ENCODE data around the gene GPBP1L1.
"Not testable (repeated sequence)": the region's sequence is repeated elsewhere in the genome, so short reads cannot be mapped to it uniquely, and the experiment has no call there.

Gene GPBP1L1

GRCh38 chr1:45679123-45679522 is 7.2 kb downstream of the GPBP1L1 start:
- no peak for DNase-seq (ENCODE audit: low spot score)

DNA sequence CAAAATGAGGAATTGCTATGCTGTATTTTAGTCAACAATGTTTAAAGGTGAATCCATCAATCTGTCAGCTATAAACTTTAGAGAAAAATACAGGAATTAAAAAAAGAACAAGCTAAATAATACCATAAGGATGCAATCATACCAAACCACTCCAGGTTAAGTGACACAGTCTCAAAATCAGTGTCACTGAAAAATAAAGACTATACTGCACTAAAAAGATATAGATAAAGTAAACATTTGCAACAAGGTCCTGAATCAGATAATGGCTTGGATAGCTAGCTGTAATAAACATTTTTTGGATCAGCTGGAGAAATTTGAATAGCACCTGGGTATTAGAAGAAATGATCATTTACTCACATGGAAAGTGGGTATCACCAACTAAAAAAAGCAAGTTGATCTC is 7.8 kb downstream of the GPBP1L1 start:
- no peak for DNase-seq (ENCODE audit: low spot score)

DNA sequence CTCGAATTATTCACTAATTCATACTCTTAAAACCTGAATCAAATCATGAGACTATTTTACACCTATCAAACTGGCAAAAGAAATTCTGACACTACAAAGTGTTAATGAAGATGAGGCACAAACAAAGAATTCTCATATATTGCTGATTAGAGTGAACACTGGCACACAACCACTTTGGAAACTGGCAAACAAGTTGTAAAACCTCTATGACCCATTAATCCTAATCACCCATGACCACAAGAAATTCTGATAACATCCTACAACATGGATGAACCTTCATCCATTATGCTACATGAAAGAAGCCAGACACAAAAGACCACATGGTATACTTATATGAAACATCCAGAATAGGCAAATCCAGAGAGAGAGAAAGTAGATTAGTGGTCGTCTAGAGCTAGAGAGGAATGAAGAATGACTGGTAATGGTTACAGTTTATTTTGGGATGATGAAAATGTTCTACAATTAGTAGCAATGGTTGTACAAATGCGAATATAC is 8.5 kb downstream of the GPBP1L1 start:
- DNase-seq (ENCODE audit: low spot score), result no peak

DNA sequence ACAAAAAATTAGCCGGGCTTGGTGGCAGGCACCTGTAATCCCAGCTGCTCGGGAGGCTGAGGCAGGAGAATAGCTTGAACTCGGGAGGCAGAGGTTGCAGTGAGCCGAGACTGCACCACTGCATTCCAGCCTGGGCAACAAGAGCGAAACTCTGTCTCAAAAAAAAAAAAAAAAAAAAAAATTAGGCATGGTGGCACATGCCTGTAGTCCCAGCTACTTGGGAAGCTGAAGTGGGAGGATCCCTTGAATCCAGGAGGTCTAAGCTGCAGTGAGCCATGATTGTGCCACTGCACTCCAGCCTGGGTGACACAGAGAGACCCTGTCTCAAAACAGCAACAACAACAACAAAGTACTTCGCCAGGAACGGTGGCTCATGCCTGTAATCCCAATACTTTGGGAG is 9.8 kb downstream of the GPBP1L1 start:
- DNase-seq (ENCODE audit: low spot score), result not testable (repeated sequence)

DNA sequence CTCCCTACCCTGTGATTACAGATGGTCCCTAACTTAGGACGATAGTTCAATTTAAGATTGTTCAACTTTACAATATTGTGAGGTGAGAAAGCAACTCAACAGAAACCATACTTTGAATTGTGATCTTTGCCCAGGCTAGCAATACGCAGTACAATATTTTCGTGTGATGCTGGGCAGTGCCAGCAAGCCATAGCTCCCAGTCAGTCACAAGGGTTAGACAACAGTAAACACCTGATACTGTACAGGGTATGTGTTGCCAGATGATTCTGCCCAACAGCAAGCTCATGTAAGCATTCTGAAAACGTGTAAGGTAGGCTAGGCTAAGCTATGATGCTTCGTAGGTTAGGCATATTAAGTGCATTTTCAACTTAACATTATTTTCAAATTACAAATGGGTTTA is 11.9 kb downstream of the GPBP1L1 start:
- DNase-seq (ENCODE audit: low spot score), result no peak

DNA sequence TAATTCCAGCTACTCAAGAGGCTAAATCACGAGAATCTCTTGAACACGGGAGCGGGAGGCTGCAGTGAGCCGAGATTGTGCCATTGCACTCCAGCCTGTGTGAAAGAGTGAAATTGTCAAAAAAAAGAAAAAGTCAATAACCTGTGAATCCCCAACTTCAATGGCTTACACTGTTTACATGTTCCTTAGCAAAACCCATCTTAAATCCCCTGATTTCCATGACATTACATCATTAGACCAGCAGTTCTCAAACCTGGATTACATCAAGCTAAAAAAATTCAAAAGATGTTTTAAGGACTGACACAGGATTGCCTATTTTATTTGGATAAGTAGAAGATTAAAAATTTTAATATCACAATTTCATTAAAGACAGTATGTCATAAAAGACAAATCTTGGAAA is 12.4 kb downstream of the GPBP1L1 start:
- no peak for DNase-seq (ENCODE audit: low spot score)

DNA sequence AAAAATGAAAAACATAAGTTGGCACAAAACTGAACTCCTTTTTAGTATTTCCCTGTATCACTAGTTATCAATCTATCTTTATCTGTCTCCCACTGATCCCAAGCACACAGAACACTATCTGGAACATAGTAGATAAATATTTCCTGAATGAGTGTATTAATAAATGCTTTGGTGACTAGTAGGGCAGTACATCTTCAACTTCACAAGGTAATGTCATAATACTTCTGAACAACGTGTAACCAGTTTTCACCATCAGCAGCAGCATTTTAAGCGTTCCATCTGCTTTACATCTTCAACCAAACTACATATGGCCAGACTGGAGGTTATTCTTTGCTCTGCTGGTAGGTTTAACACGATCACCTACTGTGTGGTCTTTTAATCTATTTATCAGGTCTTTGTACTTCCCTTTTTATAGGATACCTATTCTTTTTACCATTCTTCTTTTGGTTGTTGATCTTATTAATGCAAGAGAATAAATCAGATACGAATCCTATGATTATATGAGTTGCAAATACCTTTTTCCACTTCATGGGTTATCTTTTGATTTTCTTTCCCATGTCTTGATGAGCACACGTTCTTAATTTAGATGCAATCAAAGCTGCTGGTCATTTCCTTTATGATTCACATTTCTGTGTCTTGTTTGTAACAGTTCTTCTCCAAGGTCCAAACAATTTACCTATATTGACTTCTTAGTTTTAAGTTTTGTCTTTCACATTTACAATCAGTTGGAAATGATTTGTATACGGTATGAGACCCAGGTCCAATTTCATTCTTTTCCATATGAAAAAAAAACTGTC is 16.3 kb downstream of the GPBP1L1 start:
- no peak for DNase-seq (ENCODE audit: low spot score)

GRCh38 chr1:45669379-45669778 is 17.0 kb downstream of the GPBP1L1 start:
- no peak for DNase-seq (ENCODE audit: low spot score)

DNA sequence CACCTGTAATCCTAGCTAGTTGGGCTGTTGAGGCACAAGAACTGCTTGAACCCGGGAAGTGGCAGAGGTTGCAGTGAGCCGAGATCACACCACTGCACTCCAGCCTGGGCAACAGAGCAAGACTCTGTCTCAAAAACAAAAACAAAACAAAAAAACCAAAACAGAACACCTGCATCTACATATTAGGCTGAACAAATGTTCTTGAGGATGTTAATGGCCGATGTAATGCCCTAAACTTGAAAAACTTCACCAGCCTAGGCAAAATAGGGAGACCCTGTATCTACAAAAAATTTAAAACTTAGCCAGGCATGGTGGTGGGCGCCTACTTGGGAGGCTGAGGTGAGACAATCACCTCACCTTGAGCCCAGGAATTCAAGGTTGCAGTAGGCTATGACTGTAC is 17.8 kb downstream of the GPBP1L1 start:
- DNase-seq (ENCODE audit: low spot score), result no peak

DNA sequence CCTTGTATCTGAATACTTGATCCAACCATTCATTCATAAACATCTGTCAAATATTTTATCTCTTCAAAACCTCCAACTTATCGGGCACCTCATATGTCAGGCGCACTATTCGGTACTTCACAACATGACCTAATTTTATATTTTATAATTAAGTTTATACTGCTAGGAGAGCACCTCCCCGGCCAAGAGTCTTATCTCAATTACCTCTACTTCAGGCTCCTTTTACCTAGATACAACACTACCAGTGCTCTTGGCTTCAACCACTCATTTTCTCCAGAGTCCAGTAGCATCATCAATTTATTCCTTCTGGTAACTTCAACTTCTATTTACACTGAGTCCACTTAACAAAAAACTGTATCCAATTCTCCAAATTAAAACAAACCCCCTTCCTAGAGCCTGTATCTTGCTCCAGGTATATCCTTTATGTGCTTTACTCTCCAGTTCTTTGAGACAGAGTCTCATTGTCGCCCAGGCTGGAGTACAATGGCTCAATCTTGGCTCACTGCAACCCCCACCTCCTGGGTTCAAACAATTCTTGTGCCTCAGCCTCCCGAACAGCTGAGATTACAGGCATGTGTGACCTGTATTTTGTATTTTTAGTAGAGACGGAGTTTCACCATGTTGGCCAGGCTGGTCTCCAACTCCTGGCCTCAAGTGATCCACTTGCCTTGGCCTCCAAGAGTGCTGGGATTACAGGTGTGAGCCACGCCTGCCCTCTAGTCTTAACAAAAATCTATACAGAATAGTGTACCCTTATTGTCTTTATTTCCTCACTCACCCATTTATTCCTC is 18.8 kb downstream of the GPBP1L1 start:
- DNase-seq (ENCODE audit: low spot score), result no peak

GRCh38 chr1:45666836-45667235 is 19.5 kb downstream of the GPBP1L1 start:
- DNase-seq (ENCODE audit: low spot score), result no peak

GRCh38 chr1:45660336-45660735 is 26.0 kb downstream of the GPBP1L1 start:
- DNase-seq (ENCODE audit: low spot score), result no peak

GRCh38 chr1:45659222-45659621 is 27.1 kb downstream of the GPBP1L1 start:
- DNase-seq (ENCODE audit: low spot score), result no peak

GRCh38 chr1:45658171-45658570 is 28.2 kb downstream of the GPBP1L1 start:
- no peak for DNase-seq (ENCODE audit: low spot score)

DNA sequence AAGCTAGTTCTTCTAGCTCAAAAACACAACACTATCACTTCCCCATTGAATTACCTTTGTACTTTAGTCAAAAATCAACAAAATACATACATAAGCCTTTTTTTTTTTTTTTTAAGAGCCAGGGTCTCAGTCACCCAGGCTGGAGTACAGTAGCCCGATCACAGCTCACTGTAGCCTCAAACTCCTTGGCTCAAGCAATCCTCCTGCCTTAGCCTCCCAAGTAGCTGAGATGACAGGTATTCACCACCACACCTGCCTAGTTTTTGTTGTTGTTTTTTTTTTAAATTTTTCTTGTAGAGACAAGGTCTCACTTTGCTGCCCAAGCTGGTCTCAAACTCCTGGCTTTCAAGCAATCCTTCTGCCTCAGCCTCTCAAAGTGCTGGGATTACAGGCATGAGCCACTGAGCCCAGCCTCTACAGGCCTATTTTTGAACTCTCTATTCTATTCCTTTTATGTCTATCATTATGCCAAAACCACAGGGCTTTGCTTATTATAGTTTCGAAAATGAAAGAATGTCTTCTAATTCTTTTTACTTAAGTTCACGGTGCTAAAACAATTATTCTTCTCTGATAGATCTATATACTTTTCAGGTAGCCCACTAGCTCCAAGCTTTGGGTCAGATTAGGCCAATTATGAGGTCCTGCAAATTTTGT is 29.6 kb downstream of the GPBP1L1 start:
- no peak for DNase-seq (ENCODE audit: low spot score)

GRCh38 chr1:45654540-45655280 is 31.6 kb downstream of the GPBP1L1 start:
- DNase-seq (ENCODE audit: low spot score), result no peak

DNA sequence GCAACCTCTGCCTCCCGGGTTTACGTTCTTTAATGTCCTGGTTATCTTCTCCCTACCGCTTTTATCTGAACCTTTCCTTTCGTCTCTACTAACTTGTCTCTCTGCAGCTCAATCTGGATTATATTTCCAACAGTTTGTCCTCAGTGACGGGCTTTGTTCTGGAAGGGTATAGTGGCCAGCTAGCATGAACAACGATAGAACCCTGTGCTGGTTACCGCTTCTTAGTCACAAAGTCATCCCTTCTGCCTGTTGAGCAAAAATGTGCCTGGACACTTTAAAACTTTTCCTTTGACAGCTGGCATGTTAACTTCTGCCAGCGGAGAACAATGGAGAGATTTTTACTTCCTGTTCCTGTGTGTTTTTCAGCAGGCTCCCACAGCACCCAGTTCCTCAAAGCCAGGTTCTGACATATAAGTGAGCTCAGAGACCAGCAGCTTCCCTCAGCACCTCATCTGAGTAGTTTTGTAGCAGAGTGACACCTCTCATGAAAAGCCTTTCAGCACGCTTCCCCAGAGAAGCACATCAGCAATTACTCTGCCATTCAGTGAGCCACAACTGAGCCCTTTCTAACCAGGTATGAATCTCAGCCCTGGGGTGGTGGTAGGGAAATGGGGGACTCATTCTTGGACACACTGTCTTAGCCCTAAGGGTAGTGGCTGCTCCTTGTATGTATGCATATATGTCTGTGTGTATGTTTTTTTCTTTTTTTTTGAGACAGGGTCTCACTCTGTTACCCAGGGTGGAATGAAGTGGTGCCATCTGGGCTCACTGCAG is 38.9 kb downstream of the GPBP1L1 start:
- DNase-seq (ENCODE audit: low spot score), result no peak

GRCh38 chr1:45644661-45645060 is 41.7 kb downstream of the GPBP1L1 start:
- no peak for DNase-seq (ENCODE audit: low spot score)

DNA sequence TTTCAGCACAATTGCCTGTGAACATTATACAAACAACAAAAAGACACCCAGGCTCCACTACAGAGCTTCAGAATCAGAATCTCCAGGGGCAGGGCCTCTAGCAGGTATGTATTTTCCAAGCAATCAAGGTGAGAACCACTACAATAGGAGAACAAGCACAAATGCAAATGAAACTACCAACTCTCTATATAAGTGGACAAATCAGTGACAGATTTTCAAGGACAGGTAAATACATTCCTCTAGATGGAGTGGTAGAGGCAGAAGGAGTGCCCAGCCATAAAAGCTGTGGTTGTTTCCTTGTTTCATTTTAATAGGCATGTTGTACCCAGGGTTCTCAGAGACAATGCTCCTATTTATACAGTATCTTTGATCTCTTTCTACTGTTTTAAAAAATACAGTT is 42.4 kb downstream of the GPBP1L1 start:
- no peak for DNase-seq (ENCODE audit: low spot score)

DNA sequence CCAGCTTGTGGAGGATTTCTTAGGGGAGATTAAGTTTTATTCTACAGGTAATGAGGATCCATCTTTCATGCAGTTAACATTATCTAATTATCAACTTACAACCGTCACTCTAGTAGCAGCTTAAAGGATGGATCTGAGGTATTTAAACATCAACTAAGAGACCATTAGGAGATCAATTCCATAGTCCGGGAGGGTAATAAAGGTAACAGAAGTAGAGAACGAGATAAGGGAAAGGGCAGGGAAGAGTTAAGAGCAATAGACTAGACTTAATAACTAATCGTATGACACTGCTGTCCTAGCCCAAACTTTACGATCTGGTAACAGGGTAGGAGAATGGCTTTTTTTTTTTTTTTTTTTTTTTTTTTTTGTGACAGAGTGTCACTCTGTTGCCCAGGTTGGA is 43.0 kb downstream of the GPBP1L1 start:
- DNase-seq (ENCODE audit: low spot score), result no peak

GRCh38 chr1:45640293-45640692 is 46.0 kb downstream of the GPBP1L1 start:
- no peak for DNase-seq (ENCODE audit: low spot score)
